ENCODE measurements around the gene SOX2.

Gene SOX2

DNA sequence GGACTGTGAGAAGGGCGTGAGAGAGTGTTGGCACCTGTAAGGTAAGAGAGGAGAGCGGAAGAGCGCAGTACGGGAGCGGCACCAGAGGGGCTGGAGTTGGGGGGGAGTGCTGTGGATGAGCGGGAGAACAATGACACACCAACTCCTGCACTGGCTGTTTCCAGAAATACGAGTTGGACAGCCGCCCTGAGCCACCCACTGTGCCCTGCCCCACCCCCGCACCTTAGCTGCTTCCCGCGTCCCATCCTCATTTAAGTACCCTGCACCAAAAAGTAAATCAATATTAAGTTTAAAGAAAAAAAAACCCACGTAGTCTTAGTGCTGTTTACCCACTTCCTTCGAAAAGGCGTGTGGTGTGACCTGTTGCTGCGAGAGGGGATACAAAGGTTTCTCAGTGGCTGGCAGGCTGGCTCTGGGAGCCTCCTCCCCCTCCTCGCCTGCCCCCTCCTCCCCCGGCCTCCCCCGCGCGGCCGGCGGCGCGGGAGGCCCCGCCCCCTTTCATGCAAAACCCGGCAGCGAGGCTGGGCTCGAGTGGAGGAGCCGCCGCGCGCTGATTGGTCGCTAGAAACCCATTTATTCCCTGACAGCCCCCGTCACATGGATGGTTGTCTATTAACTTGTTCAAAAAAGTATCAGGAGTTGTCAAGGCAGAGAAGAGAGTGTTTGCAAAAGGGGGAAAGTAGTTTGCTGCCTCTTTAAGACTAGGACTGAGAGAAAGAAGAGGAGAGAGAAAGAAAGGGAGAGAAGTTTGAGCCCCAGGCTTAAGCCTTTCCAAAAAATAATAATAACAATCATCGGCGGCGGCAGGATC is at the start of gene SOX2:
Gene SOX2, plus strand, starts transcription at position 601 of the 811 bp plus-strand sequence. CDS start 436 bp downstream, outside the sequence.
- DNase-seq, result no peak

DNA sequence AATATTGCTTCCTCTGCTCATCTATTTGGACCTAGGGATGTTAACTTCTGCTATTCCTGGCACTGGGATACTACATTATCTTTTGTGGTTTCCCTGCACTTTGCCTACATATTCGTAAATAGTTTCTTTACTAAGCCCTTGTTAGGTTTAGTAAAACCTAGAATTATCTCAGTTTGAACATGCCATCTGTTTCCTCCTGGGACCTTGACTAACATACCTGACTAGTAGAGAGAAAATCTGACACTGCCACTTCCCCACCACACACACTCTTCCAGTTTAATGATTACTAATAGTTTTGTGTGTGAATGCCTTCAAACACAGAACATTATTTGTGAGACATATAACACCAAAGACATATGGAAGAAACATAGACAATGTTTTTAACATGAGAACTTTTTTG is 28.2 kb upstream of the SOX2 start:
- DNase-seq, result no peak

DNA sequence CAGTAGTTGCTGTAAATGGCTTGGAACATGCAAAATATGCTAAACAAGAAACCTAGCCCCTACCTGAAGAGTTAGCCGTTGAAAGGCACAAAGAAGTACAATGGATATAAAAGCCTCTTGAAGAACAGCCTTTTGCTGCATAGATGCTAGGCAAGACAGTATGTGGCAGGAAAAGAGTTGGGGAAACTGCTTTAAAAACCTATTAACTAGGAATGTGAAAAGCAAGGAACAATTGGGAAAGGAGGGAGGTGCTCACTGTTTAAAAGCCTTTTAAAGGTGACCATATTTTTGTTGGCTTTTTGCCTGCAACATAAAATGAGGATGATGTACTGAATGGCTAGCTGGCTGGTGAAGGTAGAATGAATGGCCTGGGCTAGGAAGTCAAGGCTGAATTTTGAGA is 24.5 kb upstream of the SOX2 start:
- DNase-seq, result no peak

DNA sequence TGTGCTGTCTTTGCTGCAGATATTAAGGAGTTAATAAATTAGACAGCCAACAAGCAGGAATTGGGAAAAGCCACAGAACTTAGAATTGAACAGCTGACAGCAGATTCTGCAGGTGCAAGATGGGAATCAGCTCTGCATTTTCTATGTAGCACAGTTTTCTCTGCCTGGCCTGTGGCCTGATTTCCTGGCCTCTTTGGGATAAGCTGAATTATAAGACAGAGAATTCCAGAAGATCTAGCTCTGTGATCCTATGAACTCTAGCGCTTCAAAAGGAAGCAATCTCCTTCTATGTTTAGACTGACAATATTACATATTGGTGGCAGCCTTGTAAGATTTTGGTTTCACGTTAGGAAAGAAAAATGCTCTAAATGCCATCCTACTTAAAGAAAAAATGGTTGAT is 24.0 kb upstream of the SOX2 start:
- no peak for DNase-seq

DNA sequence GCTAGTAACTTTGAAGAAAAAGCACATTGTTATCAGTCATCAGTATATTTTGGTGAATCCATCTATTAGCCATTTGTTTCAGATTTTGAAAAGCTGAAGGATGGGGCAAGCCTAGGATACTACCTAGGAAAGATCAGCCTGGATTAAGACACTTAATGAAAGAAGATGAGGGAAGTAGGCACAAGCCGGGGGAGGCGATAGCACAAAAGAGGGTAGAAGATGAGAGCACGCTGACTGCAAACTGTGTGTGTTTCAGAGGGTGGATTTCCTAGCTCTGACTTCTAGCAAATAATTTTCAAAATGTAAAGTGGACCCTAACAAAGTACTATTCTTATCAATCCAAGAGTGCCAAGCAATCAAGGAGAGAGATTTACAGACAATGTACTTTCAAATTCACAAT is 22.2 kb upstream of the SOX2 start:
- DNase-seq, result no peak

DNA sequence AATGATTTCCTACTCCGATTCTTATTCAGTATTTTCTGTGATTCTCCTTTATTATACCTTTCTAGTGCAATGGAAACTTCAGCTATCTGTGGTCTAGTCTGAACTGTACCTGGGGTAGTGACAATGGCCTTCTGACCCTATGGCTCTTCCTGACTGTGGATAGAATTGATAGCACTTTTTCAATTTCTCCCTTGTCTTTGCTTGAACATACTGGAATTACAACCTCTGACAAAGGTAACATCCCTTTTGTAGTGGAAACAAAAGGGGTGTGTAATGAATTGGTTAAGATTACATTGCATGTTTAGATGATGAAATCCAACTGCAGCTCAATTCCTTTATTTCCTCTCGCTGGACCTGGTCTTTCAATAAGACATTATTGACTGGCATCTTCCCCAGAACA is 21.0 kb upstream of the SOX2 start:
- DNase-seq, result no peak

DNA sequence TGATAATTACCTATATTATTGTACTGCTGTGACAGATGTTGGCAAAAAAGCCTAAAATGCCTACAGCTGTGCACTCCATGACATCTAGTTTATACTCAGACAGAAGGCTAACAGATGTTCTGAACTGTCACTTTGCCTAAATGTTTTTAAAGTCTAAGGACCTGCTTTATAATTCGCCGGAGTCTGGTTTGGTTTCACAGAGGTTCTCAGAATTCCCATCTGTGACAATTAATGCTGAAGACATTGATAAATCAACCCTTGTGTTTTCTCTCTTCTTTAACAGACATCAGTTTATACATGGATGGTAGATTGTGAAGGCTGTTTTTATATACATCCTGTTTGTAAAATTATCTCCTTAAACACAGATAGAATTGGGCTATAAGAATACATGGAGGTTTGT is 19.8 kb upstream of the SOX2 start:
- no peak for DNase-seq

DNA sequence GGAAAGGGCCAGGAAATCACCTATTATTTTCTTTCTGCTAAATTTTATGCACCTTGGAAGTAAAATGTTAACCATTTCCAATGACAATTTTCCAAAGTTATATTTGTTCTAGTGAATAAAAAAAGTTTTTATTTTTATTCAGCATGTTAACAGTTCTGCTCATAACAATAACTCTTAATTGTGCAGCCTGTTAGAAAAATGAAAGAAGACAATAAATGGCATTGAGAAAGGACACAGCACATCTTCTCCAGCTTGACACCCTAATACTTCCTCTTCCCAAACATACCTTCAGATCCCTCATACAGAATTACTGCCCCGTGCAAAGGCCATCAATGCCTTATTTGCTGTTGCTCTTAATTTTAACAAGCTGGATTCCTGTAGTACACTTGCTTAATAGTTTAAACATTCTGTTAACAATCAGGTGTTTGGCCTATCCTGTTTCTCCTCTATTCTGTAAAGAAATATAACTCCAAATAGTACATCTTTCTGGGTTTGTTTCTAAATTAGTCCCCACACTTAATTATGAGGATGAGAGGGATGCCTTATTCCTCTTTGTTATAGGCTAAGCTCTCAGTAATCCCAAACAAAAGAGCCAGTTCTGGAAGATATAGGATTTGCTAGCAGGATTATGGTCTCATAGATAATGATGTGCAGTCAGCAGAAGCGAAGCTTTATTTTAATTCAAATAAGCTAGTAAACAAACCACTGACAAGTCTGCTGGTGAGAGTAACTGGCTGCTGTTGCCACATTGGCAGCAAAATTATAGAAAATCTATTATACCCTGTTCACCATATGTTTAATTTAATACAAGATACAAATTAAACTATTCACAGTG is 19.2 kb upstream of the SOX2 start:
- DNase-seq, result no peak

DNA sequence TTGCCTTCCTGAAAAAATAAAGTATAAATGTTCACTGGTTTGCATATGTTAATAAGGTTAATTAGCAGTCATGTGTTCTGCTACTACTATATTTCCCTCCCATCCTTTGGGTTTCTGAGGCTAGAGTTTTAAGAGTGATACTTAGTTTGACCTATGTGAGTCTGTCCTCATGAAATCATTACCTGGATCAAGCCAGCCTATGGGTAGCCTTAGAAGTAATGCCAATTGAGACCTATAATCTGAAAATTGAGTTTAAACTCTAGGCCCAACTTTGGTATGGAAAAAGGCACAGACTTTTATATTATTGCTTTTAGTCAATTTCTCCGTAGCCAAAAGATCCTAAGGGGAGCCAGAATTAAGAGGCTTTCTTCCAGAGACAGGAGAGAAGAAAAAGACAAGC is 18.4 kb upstream of the SOX2 start:
- DNase-seq, result no peak

DNA sequence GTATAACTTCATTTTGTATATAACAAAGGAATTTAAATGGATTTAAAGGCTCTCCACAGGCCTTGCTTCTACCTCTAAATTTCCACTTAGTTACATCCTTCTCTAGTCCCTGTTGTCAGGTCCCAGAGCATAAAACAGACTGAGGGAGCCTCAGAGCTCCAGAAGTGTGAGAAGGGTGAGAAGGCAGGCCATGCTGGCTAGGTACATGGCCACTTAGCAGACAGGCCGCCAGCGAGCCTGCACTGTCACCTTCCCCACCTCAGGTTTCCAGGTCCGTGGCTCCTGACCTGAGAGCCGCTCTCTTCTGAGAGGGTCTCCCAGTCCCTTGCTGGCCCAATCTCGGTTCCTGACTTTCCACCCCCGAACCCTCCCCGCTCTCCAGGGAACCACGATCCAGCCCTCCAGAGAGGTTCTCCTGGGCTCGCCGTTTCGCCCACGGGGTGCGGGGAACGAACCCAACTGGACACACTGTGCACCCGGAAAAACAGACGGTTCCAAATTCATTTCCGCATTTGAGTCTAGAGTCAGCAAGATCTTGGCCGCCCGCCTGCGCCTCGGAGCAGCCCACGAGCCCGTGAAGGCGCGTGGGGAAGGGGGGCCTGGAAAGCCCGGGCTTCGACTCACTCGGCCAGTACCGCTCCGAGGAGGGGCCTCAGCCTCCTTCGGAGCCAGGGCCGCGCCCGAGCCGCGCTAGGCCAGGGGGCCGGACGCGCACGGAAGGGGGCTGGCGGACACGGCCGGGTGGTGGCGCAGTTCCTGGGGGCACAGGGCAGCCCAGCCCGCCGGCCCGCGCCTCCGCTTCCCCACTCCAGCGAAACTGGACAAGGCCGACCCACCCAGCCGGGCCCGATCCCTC is 16.7 kb upstream of the SOX2 start:
- no peak for DNase-seq

DNA sequence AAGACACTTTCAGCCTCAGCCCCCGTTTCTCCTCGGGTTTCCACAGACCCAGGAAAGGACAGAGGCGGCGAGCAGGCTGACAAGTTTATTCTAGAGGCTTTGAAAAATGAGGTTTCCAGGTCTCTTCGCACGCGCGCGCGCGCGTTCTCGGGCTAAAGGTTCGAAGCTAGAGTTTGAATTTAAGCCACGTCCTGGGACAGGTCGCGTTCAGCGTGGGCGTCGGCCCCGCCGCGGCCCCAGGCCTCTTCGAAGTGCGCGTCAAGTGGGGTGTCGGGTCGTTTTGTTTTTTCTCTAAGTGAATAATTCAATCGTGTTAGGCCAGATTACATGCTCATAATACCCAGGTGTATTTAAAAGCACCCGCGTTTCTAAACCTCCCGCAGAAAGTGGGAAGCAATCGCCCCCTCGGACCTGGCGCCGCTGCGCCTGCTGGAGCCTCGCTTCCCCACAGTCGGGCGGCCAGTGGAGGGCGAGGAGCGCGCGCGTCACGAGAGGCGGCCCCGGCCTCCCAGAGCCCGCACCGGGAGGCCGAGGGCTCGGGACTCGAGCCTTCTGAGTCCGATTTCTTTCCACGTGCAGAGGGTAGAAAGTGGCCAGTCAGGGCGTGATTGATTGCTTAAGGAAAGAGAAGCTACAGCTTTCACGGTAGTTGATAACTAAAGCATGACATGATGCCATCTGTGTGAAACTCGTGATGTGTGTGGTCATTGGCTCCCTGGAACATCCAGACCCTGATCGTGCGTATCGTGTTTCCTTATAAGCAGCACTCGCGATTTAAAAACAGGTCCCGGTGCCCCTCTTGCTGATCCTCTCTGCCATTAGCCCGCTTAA is 15.8 kb upstream of the SOX2 start:
- no peak for DNase-seq

DNA sequence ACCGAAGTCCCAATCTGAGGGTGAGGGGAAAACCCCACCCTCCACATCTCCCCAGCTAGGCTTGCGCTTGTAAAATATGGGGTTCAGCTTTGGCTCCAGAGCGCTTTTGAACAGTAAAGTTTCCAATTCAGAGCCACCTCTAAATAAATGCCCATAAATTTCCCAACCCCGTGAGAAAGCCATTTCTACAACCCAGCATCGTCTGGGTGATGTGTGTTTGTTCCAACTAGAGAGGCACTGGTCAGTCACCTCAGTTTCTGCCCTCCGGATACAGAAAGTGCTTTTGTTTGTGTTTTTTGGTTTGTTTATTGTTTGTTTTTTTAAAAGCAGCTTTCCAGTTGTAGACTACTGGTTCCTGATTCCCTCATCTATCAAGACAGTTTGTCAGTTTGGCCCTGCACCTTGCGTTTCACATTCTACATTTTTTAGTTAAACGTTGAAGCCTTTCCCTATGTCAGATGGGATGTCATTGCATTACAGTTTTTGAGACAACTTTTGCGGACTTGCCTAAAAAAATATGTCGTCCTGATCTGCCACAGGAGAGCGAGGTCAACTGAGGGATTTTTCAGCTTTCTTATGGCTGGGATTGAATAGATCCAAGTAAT is 15.0 kb upstream of the SOX2 start:
- no peak for DNase-seq

DNA sequence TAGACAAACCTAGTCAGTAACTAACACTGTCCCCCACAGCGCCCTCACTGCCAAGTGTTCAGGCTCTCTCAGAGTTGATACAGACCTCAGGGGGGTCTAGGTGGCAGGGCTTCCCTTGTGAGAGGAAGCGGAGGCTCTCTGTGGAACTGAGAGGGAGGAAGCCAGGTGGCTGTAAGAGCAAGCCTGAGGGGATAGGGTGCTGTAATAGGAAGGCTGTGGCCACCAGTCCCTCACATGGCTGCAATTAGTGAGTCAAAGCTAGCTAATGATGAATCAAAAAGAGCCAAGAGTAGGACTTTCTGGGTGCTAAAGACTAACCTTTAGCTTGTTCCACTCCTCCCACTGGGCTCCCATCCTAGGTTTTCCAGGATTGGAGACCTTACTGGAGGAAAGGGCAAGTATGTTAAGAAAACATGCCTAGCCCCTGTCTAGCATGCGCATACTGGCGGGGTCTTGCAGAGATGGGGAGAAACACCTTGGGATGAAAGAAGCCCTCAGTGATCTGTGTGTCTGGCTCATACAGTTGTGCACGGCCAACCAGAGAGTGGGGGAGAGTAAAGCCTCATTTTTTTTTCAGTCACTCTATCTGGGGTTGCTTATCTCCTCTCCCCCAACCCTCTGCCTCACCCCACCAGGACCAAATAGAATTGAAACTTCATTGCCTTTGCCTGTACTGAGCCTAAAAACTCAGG is 13.3 kb upstream of the SOX2 start:
- no peak for DNase-seq

DNA sequence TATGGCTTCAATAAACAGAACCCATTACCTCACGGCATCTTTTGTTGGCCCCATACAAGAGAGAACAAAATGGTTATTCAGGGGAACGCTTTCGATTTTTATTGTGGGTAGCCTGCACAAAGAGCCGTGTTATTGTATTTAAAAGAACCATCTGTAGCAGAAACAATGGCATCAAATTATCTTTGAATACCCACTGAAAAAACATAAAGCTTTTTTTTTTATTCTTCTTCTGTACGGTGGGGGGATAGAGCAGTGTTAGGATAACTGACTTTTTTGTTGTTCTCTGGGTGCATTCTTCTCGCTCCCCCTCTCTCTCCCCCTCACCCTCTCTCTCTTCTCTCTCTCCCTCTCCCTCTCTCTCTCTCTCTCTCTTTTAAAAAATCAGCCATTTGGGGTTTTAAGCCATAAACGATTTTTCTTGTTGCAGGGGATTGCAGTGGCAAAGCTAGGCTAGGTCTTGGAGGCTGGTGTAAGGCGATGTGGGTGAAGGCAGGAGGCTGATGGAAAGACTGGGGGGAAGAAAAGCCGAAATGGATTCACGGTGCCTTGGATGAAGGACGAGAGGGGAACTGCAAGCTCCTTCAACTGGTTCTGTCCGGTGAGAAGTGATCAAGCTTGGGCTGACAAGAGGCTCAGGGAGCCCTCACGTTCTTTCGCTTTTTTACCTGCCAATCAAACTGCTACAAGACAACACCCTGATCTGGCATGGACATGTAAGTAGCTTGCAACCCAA is 12.4 kb upstream of the SOX2 start:
- DNase-seq, result no peak

DNA sequence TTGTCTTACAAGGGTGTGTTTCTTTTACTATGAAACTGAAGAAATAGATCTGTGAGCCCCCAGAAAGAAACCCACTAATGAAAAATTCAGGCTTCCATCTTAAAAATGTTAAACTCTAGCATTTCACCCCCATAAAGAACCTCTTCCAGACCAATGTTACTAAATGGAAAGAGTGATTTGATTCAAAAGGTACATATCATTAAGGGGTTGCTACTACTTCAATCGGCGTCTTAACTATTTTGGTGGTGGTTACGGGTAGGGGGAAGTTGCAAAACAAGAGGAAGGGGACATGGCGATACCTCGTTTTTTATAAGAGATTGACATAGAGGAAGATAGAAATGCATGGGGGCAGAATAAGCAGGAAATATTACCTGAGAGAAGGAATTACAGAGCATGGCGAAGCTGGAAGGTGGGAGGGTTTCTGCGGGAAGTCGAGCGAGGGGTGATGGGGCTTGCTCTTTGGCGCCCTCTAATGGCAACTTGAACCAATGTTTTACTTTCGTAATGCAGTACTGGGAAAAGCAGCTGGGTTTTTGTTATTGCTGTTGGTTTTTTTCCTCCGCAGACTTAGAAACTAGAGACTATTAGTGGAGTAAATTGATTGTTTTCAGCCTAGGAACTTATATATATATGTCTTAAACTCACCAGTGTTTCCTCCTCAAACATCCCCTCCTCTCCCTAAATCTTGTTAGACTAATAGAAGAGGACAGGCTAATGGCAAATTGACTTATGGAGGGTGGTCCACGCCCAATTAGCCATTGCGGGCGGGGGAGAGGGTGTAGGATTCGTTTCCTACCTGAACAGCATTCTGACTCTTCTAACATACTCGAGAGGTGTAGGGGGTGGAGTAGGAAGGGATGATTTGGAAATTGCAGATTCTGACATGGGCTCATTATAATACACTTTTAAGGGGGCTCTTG is 11.3 kb upstream of the SOX2 start:
- DNase-seq, result peak in 1 of 2 experiments; percentile 6

DNA sequence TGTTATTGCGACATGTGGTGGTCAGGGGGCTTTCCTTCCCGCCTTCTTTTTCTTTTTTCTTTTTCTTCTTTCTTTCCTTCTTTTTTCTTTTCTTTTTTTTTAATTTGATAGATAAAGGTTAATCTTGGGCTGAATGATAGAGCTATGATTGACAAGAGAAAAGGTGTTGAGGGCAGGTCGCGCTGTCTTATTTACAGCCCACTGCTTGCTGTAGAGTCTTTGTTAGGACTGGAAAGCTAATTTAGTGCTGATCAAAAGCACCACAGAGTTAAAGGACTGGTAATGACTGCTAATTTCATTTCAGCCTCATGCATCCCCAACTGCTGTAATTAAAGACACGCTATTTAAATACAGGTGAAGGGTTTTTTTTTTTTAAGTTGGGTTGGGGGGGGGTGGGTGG is 10.6 kb upstream of the SOX2 start:
- no peak for DNase-seq

DNA sequence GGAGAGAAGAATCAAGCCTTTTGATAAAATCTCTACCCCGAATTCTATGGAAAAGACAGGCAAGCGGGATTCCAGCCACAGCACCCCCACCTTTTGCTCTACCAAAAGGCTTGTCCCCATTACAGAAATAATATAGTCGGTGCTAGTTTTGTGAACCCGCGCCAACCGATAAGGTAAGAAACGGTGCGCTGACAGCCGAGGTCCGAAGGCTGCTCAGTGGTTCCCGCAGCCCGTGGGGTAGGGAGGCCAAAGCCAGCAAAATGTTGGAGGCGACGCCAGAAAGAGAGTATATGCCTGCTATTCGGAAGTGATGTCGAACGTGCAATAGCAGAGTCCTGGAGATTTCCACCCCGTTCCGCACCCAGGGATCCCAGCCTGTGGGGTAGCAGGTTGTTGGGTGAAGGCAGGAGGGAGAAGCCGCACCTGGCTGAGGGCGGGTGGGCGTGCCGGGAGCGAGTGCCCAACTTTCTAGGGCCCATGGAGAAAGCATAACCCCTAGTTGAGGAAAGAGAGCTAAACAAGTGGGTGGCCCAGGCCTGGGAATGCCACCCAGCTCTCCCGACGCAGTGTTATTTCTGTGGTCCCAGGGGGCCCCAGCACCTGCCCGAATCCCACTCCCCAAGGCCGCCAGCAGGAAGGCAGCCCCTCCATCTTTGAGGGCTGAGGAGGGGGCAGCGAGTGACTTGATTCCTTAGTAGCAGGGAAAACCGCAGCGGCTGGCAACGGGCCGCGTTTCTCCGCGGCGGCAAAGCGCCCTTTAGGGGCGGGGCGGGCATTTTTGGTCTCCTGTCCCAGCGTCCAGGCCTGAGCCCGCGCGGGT is 7.9 kb upstream of the SOX2 start:
- DNase-seq, result no peak

DNA sequence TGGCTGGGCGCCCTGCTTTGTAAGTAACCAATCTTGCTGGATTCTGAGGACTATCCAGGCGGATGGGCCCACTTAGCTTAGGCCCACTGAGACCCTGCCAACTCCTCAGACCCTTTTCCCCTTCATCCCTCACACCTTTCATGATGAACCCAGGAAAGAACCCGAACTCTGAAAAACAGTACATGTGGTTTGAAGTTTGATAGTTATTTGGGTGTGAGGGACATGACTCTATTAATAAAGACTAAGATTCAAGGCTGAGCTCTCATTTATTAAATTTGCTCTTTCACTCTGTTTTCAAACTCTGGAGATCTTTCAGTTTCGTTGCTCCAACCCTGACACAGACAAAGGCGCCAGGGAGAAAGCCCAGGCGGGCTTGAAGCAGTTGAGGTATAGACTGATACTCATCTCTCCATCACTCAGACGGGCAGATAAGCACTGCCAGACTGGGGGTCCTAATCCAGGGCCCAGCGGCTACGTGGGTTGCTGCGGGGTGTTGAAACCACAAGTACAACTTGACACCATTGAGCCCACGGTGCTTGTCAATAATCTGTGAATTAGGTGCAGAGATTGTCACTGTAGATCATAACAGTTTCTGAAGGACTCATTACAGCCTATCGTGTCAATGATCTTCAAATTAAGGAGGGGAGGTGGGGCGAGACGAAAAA is 7.2 kb upstream of the SOX2 start:
- no peak for DNase-seq

All from activated CD4-positive, alpha-beta T cell treated with anti-CD3 and anti-CD28 coated beads, Interleukin-2, amount 50 U/mL, for 4 hours (primary cell).